Right renal pelvis (tissue), 4 donors: ENCODE data around the gene PSG1. TPM values are rescaled to one million over a fixed set of nuclear protein-coding genes. Genes with fewer than 3 reads are reported as not detected.
"Not testable (repeated sequence)": the region's sequence is repeated elsewhere in the genome, so short reads cannot be mapped to it uniquely, and the experiment has no call there.

Experiments used
- DNase-seq, 4 donors: peaks; one replicate each; pipeline ENCODE4 v3.0.0-alpha.2; 2013; ENCODE audit warnings: low read depth in 4 of 4, low spot score in 3 of 4, missing footprints in 1 of 4
- polyA plus RNA-seq, 4 donors: library from polyadenylated mRNA; unstranded; fragments of 120-200 nt; gene quantifications; one replicate each; pipeline ENCODE4 v1.2.1, GENCODE V29; 2013; ENCODE audit not compliant: insufficient read length in 4 of 4

The PSG1 gene
- polyA plus RNA-seq, 4 donors: 0.10 to 0.86 TPM; not detected in 2

GRCh38 chr19:42882010-42882409 is 2.5 kb upstream of the PSG1 start:
- not testable (repeated sequence) for DNase-seq

GRCh38 chr19:42881279-42881678 is 1.8 kb upstream of the PSG1 start:
- DNase-seq: not testable (repeated sequence)

- DNase-seq: not testable (repeated sequence)
Observed at GRCh38 chr19:42880621-42881020, 1.1 kb upstream of the PSG1 start.

- not testable (repeated sequence) for DNase-seq
Observed at GRCh38 chr19:42876596-42876995, 2.9 kb downstream of the PSG1 start.

GRCh38 chr19:42875881-42876280 is 3.6 kb downstream of the PSG1 start:
- not testable (repeated sequence) for DNase-seq

GRCh38 chr19:42874901-42875813 is 4.4 kb downstream of the PSG1 start:
- not testable (repeated sequence) for DNase-seq

GRCh38 chr19:42874136-42874535 is 5.4 kb downstream of the PSG1 start:
- not testable (repeated sequence) for DNase-seq

- no peak for DNase-seq
Observed at GRCh38 chr19:42872608-42873007, 6.9 kb downstream of the PSG1 start.

- no peak for DNase-seq
Observed at GRCh38 chr19:42857544-42857867, 22.0 kb downstream of the PSG1 start.

- DNase-seq: not testable (repeated sequence)
Observed at GRCh38 chr19:42856866-42857543, 22.5 kb downstream of the PSG1 start.

GRCh38 chr19:42854745-42855144 is 24.8 kb downstream of the PSG1 start:
- DNase-seq: not testable (repeated sequence)

GRCh38 chr19:42853231-42853630 is 26.3 kb downstream of the PSG1 start:
- DNase-seq: not testable (repeated sequence)

GRCh38 chr19:42852821-42853220 is 26.7 kb downstream of the PSG1 start:
- DNase-seq: not testable (repeated sequence)

GRCh38 chr19:42851718-42852280 is 27.7 kb downstream of the PSG1 start:
- DNase-seq: not testable (repeated sequence)

GRCh38 chr19:42850981-42851717 is 28.4 kb downstream of the PSG1 start:
- DNase-seq: no peak

- no peak for DNase-seq
Observed at GRCh38 chr19:42846597-42846996, 32.9 kb downstream of the PSG1 start.

- not testable (repeated sequence) for DNase-seq
Observed at GRCh38 chr19:42843631-42844030, 35.9 kb downstream of the PSG1 start.

GRCh38 chr19:42832746-42833442 is 46.6 kb downstream of the PSG1 start:
- DNase-seq: not testable (repeated sequence)

- DNase-seq: not testable (repeated sequence)
Observed at GRCh38 chr19:42832023-42832680, 47.4 kb downstream of the PSG1 start.
